GM12865 (cell line): ENCODE measurements around the gene DUSP16.

ENCODE experiments used
- DNase-seq: peaks from one replicate; pipeline ENCODE4 v3.0.0; 2010; ENCODE audit warnings: low read depth
- H3K4me3 ChIP-seq: 2 replicates; pipeline ENCODE4 v1.5.1; 2011; ENCODE audit warnings: mild to moderate bottlenecking, low read depth, low read length, control low read depth
- TF ChIP-seq, protein P1 (sequence below): IDR thresholded peaks from 2 replicates; pipeline ENCODE4 v1.5.1; 2011; ENCODE audit warnings: low read length, control low read depth, low read depth, inconsistent platforms; ENCODE audit not compliant: insufficient read depth; ENCODE audit errors: missing control alignments

DUSP16 gene

DNA sequence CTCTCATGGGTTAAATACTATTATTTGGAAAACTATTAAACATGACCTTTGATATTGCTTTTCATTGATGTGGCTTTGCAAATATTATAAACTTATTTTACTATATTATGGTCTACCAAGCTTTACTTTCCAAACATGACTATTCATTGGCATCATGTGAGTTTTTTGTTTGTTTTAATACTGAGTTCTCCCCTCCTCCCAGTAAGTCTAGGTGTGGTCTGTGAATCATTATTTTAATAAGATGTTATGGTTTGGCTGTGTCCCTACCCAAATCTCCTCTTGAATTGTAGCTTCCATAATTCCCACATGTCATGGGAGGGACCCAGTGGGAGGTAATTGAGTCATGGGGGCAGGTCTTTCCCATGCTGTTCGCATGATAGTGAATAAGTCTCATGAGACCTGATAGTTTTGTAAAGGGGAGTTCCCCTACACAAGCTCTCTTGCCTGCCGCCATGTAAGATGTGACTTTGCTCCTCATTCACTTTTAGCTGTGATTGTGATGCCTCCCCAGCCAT, 125.8 kb downstream of the DUSP16 start:
- TF ChIP-seq, protein P1, sequence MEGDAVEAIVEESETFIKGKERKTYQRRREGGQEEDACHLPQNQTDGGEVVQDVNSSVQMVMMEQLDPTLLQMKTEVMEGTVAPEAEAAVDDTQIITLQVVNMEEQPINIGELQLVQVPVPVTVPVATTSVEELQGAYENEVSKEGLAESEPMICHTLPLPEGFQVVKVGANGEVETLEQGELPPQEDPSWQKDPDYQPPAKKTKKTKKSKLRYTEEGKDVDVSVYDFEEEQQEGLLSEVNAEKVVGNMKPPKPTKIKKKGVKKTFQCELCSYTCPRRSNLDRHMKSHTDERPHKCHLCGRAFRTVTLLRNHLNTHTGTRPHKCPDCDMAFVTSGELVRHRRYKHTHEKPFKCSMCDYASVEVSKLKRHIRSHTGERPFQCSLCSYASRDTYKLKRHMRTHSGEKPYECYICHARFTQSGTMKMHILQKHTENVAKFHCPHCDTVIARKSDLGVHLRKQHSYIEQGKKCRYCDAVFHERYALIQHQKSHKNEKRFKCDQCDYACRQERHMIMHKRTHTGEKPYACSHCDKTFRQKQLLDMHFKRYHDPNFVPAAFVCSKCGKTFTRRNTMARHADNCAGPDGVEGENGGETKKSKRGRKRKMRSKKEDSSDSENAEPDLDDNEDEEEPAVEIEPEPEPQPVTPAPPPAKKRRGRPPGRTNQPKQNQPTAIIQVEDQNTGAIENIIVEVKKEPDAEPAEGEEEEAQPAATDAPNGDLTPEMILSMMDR: no peak
- no peak overlapping the region for H3K4me3 ChIP-seq
- no peak for DNase-seq

DNA sequence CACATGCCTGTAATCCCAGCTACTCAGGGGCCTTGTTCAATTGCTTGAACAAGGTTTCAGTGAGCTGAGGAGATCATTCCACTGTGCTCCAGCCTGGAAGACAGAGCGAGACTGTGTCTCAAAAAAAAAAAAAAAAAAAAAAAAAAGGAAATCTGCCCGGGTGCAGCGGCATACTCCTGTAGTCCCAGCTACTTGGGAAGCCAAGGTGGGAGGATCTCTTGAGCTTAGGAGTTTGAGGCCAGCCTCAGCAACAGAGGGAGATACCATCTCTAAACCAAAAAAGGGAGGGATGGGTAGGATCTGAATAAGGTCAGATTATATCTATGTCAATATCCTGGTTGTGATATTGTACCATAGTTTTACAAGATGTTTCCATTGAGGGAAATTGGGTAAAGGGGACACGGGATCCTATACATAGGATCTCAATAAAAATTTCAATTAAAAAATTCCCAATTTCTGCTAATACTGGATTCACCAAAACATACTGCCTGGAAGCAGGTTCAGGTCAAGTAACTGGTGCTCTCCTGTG, 129.4 kb downstream of the DUSP16 start:
- TF ChIP-seq, protein P1: no peak
- H3K4me3 ChIP-seq: no peak overlapping the region

DNA sequence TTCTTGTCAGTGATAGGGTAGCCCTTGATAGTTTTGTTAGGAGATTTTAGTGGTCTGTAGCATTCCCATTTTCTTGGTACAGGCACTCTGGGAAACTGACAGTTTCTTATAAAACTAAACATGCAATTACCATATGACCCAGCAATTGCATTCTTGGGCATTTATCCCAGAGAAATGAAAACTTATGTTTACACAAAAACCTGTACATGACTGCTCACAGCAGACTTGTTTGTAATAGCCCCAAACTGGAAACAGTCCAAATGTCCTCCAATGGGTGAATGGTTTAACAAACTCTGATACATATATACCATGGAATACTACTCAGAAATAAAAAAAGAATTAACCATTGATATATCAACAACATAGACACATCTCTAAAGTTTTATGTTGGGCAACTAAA, 130.3 kb downstream of the DUSP16 start:
- DNase-seq: no peak
- H3K4me3 ChIP-seq: no peak overlapping the region
- TF ChIP-seq, protein P1: no peak

More for the DNA sequence above, 129.4 kb downstream of the DUSP16 start:
- DNase-seq: no peak

DNA sequence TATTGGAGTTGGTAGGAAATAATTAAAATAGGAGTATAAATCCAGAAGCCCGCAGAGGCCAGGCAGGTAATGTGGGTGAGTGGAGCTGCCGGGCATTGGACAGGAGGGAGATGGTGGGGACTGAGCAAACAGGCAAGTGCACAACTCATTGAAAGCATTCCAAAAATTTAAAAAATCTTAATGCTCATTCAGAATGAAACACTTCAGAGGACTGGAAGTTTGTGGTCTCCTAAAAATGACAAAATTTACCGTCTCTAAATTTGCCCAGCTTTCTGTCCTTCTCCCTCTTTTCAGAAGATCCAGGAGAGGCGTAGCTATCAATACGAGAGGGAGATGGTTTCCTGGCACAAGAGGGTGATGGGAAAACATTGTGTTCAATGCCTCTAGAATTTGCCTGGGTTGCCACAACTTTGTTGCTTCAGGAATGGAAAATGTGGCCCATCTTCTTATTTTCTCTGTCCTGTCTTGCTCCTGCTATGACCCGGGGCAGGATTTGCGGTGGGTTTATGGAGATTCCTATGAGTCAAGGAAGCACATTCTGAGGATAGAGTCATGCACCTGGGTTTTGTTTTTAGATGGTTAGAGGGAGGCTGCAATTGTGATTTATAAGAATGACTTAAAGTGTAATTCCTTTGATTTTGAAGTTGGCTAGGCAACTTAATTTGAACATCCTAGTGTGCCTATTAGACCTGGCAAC, 133.6 kb downstream of the DUSP16 start:
- no peak for DNase-seq
- TF ChIP-seq, protein P1: no peak
- no peak overlapping the region for H3K4me3 ChIP-seq

DNA sequence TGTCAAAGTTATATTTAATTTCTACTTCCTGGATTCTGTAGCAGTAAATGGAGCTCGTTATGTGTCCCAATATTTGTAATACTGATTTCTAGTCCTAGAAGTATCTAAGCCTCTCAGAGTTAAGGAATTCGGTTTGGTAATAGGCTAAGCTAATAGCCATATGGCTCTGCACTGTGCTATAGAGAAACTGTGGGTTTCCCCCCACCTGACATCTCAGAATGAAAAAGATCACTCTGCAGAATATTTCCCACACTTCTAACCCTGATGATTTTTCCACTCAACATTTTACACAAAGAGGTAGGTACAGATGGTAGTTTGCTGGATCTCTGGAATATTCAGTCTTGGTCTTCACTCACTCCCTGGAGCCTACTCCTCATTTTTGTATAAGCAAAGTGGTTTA, 134.6 kb downstream of the DUSP16 start:
- no peak for DNase-seq
- H3K4me3 ChIP-seq: no peak overlapping the region
- TF ChIP-seq, protein P1: no peak

DNA sequence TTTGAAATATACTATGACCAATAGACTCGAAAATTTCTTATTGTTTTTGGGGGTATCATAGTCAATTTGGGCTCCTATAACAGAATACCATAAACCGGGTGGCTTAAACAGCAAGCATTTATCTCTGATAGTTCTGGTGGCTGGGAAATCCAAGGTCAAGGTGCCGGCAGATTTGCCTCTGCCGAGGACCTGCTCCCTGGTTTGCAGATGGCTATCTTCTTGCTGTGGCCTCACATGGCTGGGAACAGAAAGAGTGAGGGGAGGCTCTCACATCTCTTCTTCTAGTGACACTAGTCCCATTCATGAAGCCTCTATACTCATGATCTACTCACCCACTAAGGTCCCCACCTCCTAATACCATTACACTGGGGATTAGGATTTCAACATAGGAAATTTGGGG, 135.1 kb downstream of the DUSP16 start:
- TF ChIP-seq, protein P1: no peak

DNA sequence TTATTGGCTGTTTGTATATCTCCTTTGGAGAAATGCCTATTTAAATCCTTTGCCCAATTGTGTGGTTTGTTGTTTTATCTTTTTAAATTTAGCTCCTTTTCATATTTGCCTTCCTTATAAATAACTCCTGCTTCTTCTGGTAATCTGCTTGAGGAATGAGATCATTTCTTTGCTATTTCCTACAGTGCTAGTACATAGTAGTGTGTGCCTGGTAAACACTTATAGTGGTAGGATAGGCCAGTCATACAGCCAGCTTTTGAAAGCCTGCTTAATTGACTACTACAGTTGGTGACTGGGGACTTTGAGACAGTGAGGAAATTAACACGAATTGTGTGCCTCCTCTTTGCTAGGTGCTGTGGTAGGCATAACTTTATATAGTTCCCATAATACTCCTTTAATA, 137.0 kb downstream of the DUSP16 start:
- DNase-seq: no peak
- H3K4me3 ChIP-seq: no peak overlapping the region
- TF ChIP-seq, protein P1: no peak

More for the DNA sequence above, 135.1 kb downstream of the DUSP16 start:
- H3K4me3 ChIP-seq: no peak overlapping the region
- no peak for DNase-seq
